ENCODE data around the gene UNC93A. TPM values are rescaled to one million over a fixed set of nuclear protein-coding genes. Genes with fewer than 3 reads are reported as not detected.

UNC93A gene
- total RNA-seq, 4 donors from 2014 or later: not detected

DNA sequence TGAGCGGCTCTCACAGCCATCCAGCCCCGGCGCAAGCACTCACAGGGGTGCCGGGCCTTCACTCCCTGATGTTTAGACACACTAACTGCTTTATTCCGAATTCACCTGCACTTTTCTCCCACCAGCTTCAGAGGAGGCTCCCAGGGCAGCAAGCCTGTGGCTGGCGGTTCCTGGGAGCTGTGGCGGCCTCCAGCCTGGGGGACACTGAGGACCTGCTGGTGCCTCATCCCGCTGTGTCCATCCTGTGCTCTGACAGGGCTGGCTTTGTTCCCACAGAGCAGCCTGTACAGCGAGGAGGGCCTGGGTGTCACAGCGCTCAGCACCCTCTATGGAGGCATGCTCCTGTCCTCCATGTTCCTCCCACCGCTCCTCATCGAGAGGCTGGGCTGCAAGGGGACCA, 3.1 kb downstream of the UNC93A start:
- Histone ChIP-seq H3K4me3 (no peak overlapping the region), H3K27me3 (no peaks in the 10 kb centered on the region), H3K4me1 (no peaks in the 10 kb centered on the region), H3K36me3 (no peaks in the 10 kb centered on the region), H3K9me3 (no peaks in the 10 kb centered on the region), H3K27ac (replicated peaks in 1 of 4) (no peak overlapping the region)
- no peak for DNase-seq (ENCODE audit: extremely low spot score)
- no peak for TF ChIP-seq EP300 (IDR thresholded peaks at IDR 0.05)
- intact Hi-C loops (cut with DNase I): no loop called here
- WGBS: 81% methylated on average over 12 of the region's 12 CpGs

DNA sequence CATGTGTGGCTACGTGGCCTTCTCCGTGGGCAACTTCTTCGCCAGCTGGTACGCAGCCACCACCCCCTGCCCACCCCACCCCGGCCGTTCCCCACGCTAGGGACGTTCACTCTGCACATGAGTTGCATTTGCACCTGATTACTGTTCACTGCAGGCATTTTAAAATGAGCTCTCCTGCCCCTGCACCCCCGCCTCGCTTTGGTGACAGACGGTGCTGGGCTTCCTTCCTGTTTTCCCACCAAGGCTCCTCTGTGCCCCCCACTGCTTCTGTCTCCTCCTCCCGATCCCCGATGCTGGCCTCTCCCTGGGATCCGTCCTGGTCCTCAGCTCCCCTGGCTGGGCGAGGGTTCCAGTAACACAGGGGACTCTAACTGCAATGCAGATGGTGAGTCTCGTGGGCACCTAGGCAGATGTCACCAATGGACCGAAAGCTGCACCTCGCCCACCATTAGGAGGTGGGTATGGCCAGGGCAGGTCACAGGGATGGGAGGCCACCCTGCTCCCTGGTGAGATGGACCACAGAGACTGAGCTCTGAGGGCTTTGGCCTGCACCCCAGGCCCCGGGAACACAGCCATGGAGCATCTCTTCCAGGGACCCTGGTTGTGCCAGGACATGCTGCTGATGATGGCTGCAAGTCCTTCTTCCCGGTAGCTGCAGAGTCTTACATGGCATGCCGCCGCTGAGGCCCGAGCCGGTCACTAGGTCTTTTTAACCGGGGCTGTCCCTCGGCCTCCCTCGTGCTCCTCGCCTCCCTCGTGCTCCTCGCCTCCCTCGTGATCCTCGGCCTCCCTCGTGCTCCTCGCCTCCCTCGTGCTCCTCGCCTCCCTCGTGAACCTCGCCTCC, 3.8 kb downstream of the UNC93A start:
- DNase-seq (ENCODE audit: extremely low spot score): no peak
- Histone ChIP-seq H3K4me1 (no peaks in the 10 kb centered on the region), H3K9me3 (no peaks in the 10 kb centered on the region), H3K27me3 (no peaks in the 10 kb centered on the region), H3K36me3 (no peaks in the 10 kb centered on the region), H3K27ac (replicated peaks in 1 of 4) (no peak overlapping the region), H3K4me3 (no peak overlapping the region)
- intact Hi-C loops (cut with DNase I): no loop called here
- 93% methylated on average over 37 of the region's 38 CpGs for WGBS
- no peak for TF ChIP-seq POLR2AphosphoS5 (IDR thresholded peaks at IDR 0.05)
- TF ChIP-seq EP300 (IDR thresholded peaks at IDR 0.05): no peak
- TF ChIP-seq, protein P1, sequence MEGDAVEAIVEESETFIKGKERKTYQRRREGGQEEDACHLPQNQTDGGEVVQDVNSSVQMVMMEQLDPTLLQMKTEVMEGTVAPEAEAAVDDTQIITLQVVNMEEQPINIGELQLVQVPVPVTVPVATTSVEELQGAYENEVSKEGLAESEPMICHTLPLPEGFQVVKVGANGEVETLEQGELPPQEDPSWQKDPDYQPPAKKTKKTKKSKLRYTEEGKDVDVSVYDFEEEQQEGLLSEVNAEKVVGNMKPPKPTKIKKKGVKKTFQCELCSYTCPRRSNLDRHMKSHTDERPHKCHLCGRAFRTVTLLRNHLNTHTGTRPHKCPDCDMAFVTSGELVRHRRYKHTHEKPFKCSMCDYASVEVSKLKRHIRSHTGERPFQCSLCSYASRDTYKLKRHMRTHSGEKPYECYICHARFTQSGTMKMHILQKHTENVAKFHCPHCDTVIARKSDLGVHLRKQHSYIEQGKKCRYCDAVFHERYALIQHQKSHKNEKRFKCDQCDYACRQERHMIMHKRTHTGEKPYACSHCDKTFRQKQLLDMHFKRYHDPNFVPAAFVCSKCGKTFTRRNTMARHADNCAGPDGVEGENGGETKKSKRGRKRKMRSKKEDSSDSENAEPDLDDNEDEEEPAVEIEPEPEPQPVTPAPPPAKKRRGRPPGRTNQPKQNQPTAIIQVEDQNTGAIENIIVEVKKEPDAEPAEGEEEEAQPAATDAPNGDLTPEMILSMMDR (IDR thresholded peaks at IDR 0.05): no peak
- no peak for TF ChIP-seq POLR2A (IDR thresholded peaks at IDR 0.05; ENCODE audit: low read depth)

DNA sequence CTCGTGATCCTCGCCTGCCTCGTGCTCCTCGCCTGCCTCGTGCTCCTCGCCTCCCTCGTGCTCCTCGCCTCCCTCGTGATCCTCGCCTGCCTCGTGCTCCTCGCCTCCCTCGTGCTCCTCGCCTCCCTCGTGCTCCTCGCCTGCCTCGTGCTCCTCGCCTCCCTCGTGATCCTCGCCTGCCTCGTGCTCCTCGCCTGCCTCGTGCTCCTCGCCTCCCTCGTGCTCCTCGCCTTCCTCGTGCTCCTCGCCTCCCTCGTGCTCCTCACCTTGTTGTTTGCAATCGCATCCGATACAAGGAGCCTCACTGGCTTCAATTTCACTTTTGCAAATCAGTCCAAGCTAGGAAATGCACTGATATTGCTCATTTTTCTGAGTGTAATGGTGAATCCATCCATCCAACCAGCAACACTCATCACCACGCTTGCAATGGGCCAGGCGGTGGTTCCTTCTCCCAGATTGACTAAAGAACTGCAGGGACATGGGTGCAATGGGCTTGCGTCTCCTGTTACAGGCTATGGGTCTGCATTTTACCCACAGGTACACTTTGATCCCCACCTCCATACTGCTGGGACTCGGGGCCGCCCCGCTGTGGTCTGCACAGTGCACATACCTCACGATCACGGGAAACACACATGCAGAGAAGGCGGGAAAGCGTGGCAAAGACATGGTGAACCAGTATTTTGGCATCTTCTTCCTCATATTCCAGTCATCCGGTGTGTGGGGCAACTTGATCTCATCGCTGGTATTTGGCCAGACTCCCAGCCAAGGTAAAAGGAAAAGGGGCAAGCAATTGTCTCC, 4.6 kb downstream of the UNC93A start:
- DNase-seq (ENCODE audit: extremely low spot score): no peak
- Histone ChIP-seq H3K9me3 (no peaks in the 10 kb centered on the region), H3K27ac (replicated peaks in 1 of 4) (no peak overlapping the region), H3K4me3 (no peak overlapping the region), H3K27me3 (no peaks in the 10 kb centered on the region), H3K36me3 (no peaks in the 10 kb centered on the region), H3K4me1 (no peaks in the 10 kb centered on the region)
- TF ChIP-seq, protein P1 (IDR thresholded peaks at IDR 0.05): no peak
- no peak for TF ChIP-seq POLR2A (IDR thresholded peaks at IDR 0.05; ENCODE audit: low read depth)
- no peak for TF ChIP-seq POLR2AphosphoS5 (IDR thresholded peaks at IDR 0.05)
- TF ChIP-seq EP300 (IDR thresholded peaks at IDR 0.05): no peak
- WGBS: 96% methylated on average over 43 of the region's 43 CpGs
- intact Hi-C loops (cut with DNase I): no loop called here

DNA sequence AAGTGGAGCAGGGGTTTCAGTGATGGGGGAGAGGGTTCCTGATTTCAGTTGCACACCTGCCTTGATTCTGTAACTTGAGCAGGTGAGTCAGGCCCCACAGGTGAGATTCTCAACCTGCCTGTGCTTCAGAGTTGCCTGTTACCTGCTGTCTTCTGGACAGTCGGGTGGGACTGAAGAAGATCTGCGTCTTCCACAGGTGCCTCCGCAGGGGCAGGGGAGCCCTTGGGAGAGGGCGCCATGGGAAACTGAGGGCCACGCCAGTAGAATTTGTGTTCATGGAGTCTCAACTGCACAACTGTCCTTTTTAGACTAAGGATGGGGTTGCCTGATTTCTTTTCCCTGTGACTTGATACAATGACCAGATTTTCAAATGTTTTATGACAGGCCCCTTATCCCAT, 5.2 kb downstream of the UNC93A start:
- H3K27ac ChIP-seq (replicated peaks in 1 of 4): no peak overlapping the region
- no peak for TF ChIP-seq POLR2A (IDR thresholded peaks at IDR 0.05; ENCODE audit: low read depth)
- no peak for TF ChIP-seq EP300 (IDR thresholded peaks at IDR 0.05)
- no peak for TF ChIP-seq POLR2AphosphoS5 (IDR thresholded peaks at IDR 0.05)
- TF ChIP-seq, protein P1 (IDR thresholded peaks at IDR 0.05): no peak
- no peak for DNase-seq (ENCODE audit: extremely low spot score)
- no peaks in the 10 kb centered on the region for H3K36me3 ChIP-seq
- no peak overlapping the region for H3K4me3 ChIP-seq
- H3K27me3 ChIP-seq: no peaks in the 10 kb centered on the region
- intact Hi-C loops (cut with DNase I): no loop called here
- H3K9me3 ChIP-seq: no peaks in the 10 kb centered on the region
- H3K4me1 ChIP-seq: no peaks in the 10 kb centered on the region
- WGBS: 94% methylated on average over 5 of the region's 5 CpGs

DNA sequence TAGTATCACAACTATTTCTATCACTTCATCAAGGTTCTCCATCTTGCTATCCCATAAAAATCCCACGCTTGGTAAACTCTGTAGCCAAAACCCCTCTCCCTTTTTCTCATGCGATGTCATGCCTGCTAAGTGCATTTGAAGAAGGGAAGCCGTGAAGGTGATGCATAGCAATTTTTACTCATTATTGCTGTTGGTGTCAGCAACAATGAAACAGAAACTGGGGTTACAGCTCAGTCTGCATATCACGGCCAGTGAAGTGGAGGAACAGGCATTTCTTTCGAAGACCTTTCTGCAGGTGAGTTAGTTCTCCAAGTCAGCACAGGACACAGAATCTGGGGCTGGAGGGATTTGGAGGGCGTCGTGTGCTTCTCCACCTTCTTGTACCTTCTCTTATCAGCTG, 5.8 kb downstream of the UNC93A start:
- Histone ChIP-seq H3K36me3 (no peaks in the 10 kb centered on the region), H3K4me3 (no peak overlapping the region), H3K9me3 (no peaks in the 10 kb centered on the region), H3K27me3 (no peaks in the 10 kb centered on the region), H3K4me1 (no peaks in the 10 kb centered on the region), H3K27ac (replicated peaks in 1 of 4) (no peak overlapping the region)
- TF ChIP-seq EP300 (IDR thresholded peaks at IDR 0.05) (no peak), POLR2AphosphoS5 (IDR thresholded peaks at IDR 0.05) (no peak), POLR2A (IDR thresholded peaks at IDR 0.05; ENCODE audit: low read depth) (no peak)
- TF ChIP-seq, protein P1 (IDR thresholded peaks at IDR 0.05): no peak
- WGBS: 85% methylated on average over 7 of the region's 7 CpGs
- no peak for DNase-seq (ENCODE audit: extremely low spot score)
- intact Hi-C loops (cut with DNase I): no loop called here
